K562 (cell line): ENCODE data around the gene ABCA13. TPM values are rescaled to one million over a fixed set of nuclear protein-coding genes. Genes with fewer than 3 reads are reported as not detected.

Source experiments
- ATAC-seq: fragments of 200-7000 bp; cut with Tn5 transposase; 3 replicates; pipeline ENCODE4 v1.9.1; 2020; ENCODE audit warnings: moderate library complexity
- BruUV-seq: library from RNA; stranded (reverse); fragments of 400-500 nt; replicated peaks from 2 replicates; lab custom pipeline; 2021; lab: Mats Ljungman, UMichigan
- CTCF ChIA-PET: fragments of 300-600 bp; formaldehyde crosslinking; extraction: SDS; loops from one replicate; lab custom pipeline; 2021; ENCODE audit warnings: low intra/inter-chr PET ratio; lab: Yijun Ruan, JAX
- POLR2A ChIA-PET: fragments of 300-600, 350-650 bp; sonication (Branson Sonifier 250); formaldehyde crosslinking; extraction: SDS; loops from one replicate; lab custom pipeline; 2021; ENCODE audit warnings: antibody characterized with exemption, inconsistent platforms; lab: Yijun Ruan, JAX
- DNase-seq, 4 experiments: peaks; one replicate each; pipeline versions ENCODE4 v3.0.0 to v3.0.0-alpha.2; 2011 to 2018; ENCODE audit warnings: low spot score in 3 of 4, mixed read lengths in 3 of 4; ENCODE audit errors: extremely low read depth in 1 of 4
- FAIRE-seq: peaks from 2 replicates; lab custom pipeline; 2011; peaks lifted over from hg19 to GRCh38; lab: Jason Lieb, UNC
- H2AFZ ChIP-seq: 2 replicates; pipeline ENCODE4 v1.6.0; 2011; ENCODE audit warnings: low read depth, low read length, control low read depth, inconsistent platforms
- H3K27ac ChIP-seq: fragments of 200-600 bp; 3 replicates; pipeline ENCODE4 v1.8.0; 2011; ENCODE audit warnings: low read depth, mild to moderate bottlenecking, control low read depth, inconsistent platforms, low read length, moderate library complexity, mixed read lengths; ENCODE audit errors: extremely low read depth
- H3K27me3 ChIP-seq, 2 experiments: fragments of 300-600 bp in 1 of 2; 2 replicates in 1 of 2; 3 replicates in 1 of 2; pipeline versions ENCODE4 v1.6.0 to v1.8.0; 2011; ENCODE audit warnings: inconsistent platforms in 2 of 2, low read length in 2 of 2, mild to moderate bottlenecking in 1 of 2, mixed read lengths in 1 of 2, moderate library complexity in 1 of 2; ENCODE audit not compliant: control insufficient read depth in 2 of 2, insufficient read depth in 2 of 2
- H3K36me3 ChIP-seq: fragments of 300-600 bp; 3 replicates; pipeline ENCODE4 v1.8.0; 2011; ENCODE audit warnings: mild to moderate bottlenecking, low read length, inconsistent platforms; ENCODE audit not compliant: control insufficient read depth, insufficient read depth
- H3K4me1 ChIP-seq, 2 experiments: fragments of 200-600 bp in 1 of 2; replicated peaks in 1 of 2; 2 replicates in 1 of 2; 3 replicates in 1 of 2; pipeline versions ENCODE4 v1.5.1 to v1.8.0; 2011; ENCODE audit warnings: inconsistent platforms in 2 of 2, low read length in 2 of 2, mild to moderate bottlenecking in 1 of 2, mixed read lengths in 1 of 2, moderate library complexity in 1 of 2; ENCODE audit not compliant: control insufficient read depth in 2 of 2, insufficient read depth in 2 of 2
- H3K4me2 ChIP-seq: 2 replicates; pipeline ENCODE4 v1.6.1; 2011; ENCODE audit warnings: low read length, control low read depth, inconsistent platforms, mixed read lengths; ENCODE audit not compliant: insufficient read depth
- H3K4me3 ChIP-seq: fragments of 200-600 bp; sonication (generic), shearing (Covaris generic); 2 replicates; pipeline ENCODE4 v1.5.1; 2016; ENCODE audit warnings: control low read depth, inconsistent platforms
- H3K79me2 ChIP-seq: fragments of 200-600 bp; 3 replicates; pipeline ENCODE4 v1.8.0; 2011; ENCODE audit warnings: low read length, inconsistent platforms; ENCODE audit not compliant: control insufficient read depth, insufficient read depth
- H3K9ac ChIP-seq, 2 experiments: 2 replicates each; pipeline versions ENCODE4 v1.6.0 to v1.6.1; 2011; ENCODE audit warnings: low read depth in 2 of 2, low read length in 2 of 2, control low read depth in 1 of 2, inconsistent platforms in 1 of 2, mild to moderate bottlenecking in 1 of 2, mixed read lengths in 1 of 2; ENCODE audit not compliant: insufficient read depth in 1 of 2
- H3K9me1 ChIP-seq: one replicate; pipeline ENCODE4 v1.6.0; 2011; ENCODE audit warnings: inconsistent platforms, mild to moderate bottlenecking, low read length, moderate library complexity; ENCODE audit not compliant: control insufficient read depth, insufficient read depth
- H3K9me3 ChIP-seq: replicated peaks from 2 replicates; pipeline ENCODE4 v1.5.1; 2011; ENCODE audit warnings: low read depth, low read length, inconsistent platforms; ENCODE audit not compliant: control insufficient read depth, insufficient read depth
- H4K20me1 ChIP-seq: replicated peaks from 2 replicates; pipeline ENCODE4 v1.6.1; 2011; ENCODE audit warnings: low read length, inconsistent platforms, mixed read lengths; ENCODE audit not compliant: control insufficient read depth, insufficient read depth
- EP400 ChIP-seq: fragments of 450-650 bp; IDR thresholded peaks from 2 replicates; pipeline ENCODE4 v1.6.1; 2017; ENCODE audit warnings: antibody characterized with exemption, mild to moderate bottlenecking, moderate library complexity
- PRDM10 ChIP-seq: fragments of 450-650 bp; IDR thresholded peaks from 2 replicates; pipeline ENCODE4 v1.6.1; 2018; ENCODE audit not compliant: partially characterized antibody
- WGBS: fragments of 100-300 bp; shearing (Covaris generic); methylation state at CpG from one replicate; pipeline ENCODE4 v1.1.6; 2016; ENCODE audit warnings: low coverage, mixed read lengths; ENCODE audit not compliant: insufficient coverage; ENCODE audit errors: missing lambda C conversion rate; 5-methylcytosine and 5-hydroxymethylcytosine counted together
- in situ Hi-C: fragments of 300-500 bp; cut with MboI; formaldehyde crosslinking; loops from 4 replicates; pipeline ENCODE4 v1.15.0; 2018; ENCODE audit warnings: inconsistent platforms, mixed read lengths
- intact Hi-C: fragments of 100-400 bp; cut with micrococcal nuclease; formaldehyde crosslinking; loops from 2 replicates; pipeline ENCODE4 v1.14.2; 2022
- polyA plus RNA-seq, 8 experiments: library from polyadenylated mRNA; depleted of rRNA in 4 of 8; stranded (reverse) in 5 of 8; unstranded in 3 of 8; fragments of >200 nt; fragmentation: Nextera tagmentation in 2 of 8; fragmentation: Illumina TruSeq in 1 of 8; extraction: Ambion mirVana in 2 of 8; extraction: Trizol in 1 of 8; gene quantifications; 2 replicates each; pipeline versions ENCODE4 v1.2.1 to v1.2.3, GENCODE V29; 2011 to 2014; ENCODE audit warnings: inconsistent platforms in 1 of 8, missing spikeins in 1 of 8
- total RNA-seq, 7 experiments: library from RNA; depleted of rRNA in 6 of 7; stranded (reverse); fragments of >200 nt in 6 of 7; fragmentation: Illumina TruSeq in 2 of 7; extraction: Trizol in 2 of 7; gene quantifications; 2 replicates each; pipeline versions ENCODE4 v1.2.1 to v1.2.3, GENCODE V29; 2011 to 2021; ENCODE audit warnings: low replicate concordance in 1 of 7

The ABCA13 gene
- total and polyA plus RNA-seq, 9 of the 15 experiments (the other 6 are each of a cell fraction or from before 2014, with no cell fraction given), result 0.14 to 1.5 (median 0.38) TPM

- intact Hi-C loops (no loop called here), in situ Hi-C loops (no loop called here)
- no peaks in the 10 kb centered on the region for H3K36me3 ChIP-seq
- ChIA-PET CTCF (no interaction called here), POLR2A (no interaction called here)
- TF ChIP-seq EP400 (no peak), PRDM10 (no peak)
- WGBS, result 0% methylated on average over 1 of the region's 1 CpG
- no peak for DNase-seq
- no peaks in the 10 kb centered on the region for H4K20me1 ChIP-seq
- no peak for FAIRE-seq
- H3K9me1 ChIP-seq, result no peaks in the 10 kb centered on the region
- no peak overlapping the region for H3K4me2 ChIP-seq
- ATAC-seq, result no peak
- H2AFZ ChIP-seq, result no peak overlapping the region
- H3K9ac ChIP-seq, result no peak overlapping the region
- H3K4me1 ChIP-seq, result no peaks in the 10 kb centered on the region
- no peaks in the 10 kb centered on the region for H3K27me3 ChIP-seq
- BruUV-seq, result no TSS peak
- H3K9me3 ChIP-seq, result no peaks in the 10 kb centered on the region
- H3K27ac ChIP-seq, result no peak overlapping the region
- no peaks in the 10 kb centered on the region for H3K79me2 ChIP-seq
- H3K4me3 ChIP-seq, result no peak overlapping the region
Observed at GRCh38 chr7:48173756-48174382, 2.6 kb downstream of the ABCA13 start.
